ENCODE data around the gene CYTH3.

Gene CYTH3

DNA sequence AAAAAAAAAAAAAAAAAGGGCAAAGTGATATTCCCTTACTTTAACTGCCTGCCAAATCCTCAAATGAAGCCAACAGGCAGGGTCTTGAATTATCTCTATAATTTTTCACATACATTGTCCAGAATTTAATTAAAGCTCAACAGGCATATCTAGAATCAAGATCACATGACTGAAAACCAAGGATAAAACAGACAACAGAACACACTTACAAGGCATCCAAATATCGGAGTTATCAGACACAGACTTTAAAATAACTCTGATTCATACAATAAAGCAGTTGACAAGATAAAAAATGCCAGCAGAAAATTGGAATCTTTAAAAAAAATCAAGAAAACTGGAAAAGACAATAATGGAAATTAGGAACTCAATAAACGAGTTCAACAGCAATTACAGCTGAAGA is 10.7 kb downstream of the CYTH3 start:
- H3K4me3 ChIP-seq (replicated peaks; ENCODE audit: insufficient read depth, low read length): no peak overlapping the region
- no peaks in the 10 kb centered on the region for H3K27me3 ChIP-seq (ENCODE audit: insufficient read depth, poor library complexity, severe bottlenecking)
- DNase-seq (ENCODE audit: low read depth in 1 of 2, low spot score in 1 of 2): no peak
- TF ChIP-seq SPI1 (IDR thresholded peaks at IDR 0.05; ENCODE audit: borderline replicate concordance, low read depth): no peak
- TF ChIP-seq GABPA (IDR thresholded peaks at IDR 0.05; ENCODE audit: low read depth): no peak
- TF ChIP-seq, protein P1, sequence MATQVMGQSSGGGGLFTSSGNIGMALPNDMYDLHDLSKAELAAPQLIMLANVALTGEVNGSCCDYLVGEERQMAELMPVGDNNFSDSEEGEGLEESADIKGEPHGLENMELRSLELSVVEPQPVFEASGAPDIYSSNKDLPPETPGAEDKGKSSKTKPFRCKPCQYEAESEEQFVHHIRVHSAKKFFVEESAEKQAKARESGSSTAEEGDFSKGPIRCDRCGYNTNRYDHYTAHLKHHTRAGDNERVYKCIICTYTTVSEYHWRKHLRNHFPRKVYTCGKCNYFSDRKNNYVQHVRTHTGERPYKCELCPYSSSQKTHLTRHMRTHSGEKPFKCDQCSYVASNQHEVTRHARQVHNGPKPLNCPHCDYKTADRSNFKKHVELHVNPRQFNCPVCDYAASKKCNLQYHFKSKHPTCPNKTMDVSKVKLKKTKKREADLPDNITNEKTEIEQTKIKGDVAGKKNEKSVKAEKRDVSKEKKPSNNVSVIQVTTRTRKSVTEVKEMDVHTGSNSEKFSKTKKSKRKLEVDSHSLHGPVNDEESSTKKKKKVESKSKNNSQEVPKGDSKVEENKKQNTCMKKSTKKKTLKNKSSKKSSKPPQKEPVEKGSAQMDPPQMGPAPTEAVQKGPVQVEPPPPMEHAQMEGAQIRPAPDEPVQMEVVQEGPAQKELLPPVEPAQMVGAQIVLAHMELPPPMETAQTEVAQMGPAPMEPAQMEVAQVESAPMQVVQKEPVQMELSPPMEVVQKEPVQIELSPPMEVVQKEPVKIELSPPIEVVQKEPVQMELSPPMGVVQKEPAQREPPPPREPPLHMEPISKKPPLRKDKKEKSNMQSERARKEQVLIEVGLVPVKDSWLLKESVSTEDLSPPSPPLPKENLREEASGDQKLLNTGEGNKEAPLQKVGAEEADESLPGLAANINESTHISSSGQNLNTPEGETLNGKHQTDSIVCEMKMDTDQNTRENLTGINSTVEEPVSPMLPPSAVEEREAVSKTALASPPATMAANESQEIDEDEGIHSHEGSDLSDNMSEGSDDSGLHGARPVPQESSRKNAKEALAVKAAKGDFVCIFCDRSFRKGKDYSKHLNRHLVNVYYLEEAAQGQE (IDR thresholded peaks at IDR 0.05; ENCODE audit: insufficient replicate concordance, low read depth): no peak
- no peak for TF ChIP-seq POLR2AphosphoS5 (IDR thresholded peaks at IDR 0.05; ENCODE audit: low read depth)
- TF ChIP-seq, protein P2, sequence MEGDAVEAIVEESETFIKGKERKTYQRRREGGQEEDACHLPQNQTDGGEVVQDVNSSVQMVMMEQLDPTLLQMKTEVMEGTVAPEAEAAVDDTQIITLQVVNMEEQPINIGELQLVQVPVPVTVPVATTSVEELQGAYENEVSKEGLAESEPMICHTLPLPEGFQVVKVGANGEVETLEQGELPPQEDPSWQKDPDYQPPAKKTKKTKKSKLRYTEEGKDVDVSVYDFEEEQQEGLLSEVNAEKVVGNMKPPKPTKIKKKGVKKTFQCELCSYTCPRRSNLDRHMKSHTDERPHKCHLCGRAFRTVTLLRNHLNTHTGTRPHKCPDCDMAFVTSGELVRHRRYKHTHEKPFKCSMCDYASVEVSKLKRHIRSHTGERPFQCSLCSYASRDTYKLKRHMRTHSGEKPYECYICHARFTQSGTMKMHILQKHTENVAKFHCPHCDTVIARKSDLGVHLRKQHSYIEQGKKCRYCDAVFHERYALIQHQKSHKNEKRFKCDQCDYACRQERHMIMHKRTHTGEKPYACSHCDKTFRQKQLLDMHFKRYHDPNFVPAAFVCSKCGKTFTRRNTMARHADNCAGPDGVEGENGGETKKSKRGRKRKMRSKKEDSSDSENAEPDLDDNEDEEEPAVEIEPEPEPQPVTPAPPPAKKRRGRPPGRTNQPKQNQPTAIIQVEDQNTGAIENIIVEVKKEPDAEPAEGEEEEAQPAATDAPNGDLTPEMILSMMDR (IDR thresholded peaks at IDR 0.05; ENCODE audit: insufficient read depth, low read length): no peak
- no peak overlapping the region for H3K27ac ChIP-seq (replicated peaks)

DNA sequence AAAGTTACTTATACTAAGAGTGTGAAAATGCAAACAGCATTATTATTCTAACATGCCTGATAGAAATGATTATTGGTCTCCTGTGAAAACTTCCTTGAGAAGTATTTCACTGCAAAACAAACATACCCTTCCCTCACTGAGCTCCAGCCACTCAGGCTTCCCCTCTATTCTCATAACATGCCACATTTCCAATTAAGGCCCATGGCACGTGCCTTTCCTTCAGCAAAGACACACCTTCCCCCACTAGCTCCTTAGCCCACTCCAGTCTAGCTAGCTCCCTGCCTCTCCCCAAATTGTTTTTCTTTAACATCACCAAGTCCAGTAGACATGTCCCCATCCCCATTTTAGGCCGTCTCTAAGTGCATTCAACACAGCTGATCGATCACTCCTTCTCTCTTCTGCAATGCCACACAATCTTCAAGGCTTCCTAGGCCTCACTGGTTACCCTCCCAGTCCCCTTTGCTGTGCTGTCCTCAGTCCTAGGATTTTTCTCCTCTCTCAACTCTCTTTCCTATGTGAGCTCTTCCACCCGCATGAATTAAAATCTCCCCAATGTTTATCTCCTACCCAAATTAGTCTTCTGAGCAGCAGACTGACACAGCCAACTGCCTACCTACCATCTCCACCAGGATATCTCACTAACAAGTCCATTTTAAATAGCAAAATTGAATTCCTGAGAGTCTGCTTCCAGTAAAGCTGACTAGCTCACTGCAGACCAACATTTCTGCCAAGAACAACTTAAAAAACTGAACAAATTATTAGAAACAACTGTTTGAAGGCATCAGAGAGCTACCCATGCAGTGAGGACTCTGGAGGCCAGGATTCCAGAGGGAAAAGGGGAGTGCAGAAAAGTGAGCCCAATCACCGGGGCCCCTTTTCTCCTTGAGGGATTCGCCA is 11.9 kb downstream of the CYTH3 start:
- no peak overlapping the region for H3K27ac ChIP-seq (replicated peaks)

DNA sequence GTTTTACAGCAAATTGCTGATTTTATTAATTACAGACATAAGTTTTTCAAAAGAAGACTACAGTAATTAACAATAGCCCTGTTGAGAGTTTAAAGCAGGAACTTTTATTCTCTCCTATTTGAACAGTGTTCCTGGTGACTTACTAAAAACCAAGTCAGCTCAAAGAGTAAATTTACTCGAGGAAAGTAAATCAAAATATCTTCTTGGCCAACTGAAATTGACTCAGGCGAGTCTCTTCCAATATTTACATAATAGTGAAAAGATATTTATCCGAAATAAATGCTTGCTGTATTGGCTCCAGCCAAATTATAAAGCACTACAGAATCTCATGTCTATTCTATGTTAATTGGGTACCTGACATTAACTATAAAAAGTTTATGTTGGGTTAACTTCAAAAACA is 13.2 kb downstream of the CYTH3 start:
- DNase-seq (ENCODE audit: low read depth in 1 of 2, low spot score in 1 of 2): no peak
- H3K4me3 ChIP-seq (replicated peaks; ENCODE audit: insufficient read depth, low read length): no peak overlapping the region
- no peaks in the 10 kb centered on the region for H3K27me3 ChIP-seq (ENCODE audit: insufficient read depth, poor library complexity, severe bottlenecking)
- H3K27ac ChIP-seq (replicated peaks): peak overlapping the region; percentile 32; the same call in 1 of the 2 replicates
- TF ChIP-seq, protein P2 (IDR thresholded peaks at IDR 0.05; ENCODE audit: insufficient read depth, low read length): no peak
- TF ChIP-seq SPI1 (IDR thresholded peaks at IDR 0.05; ENCODE audit: borderline replicate concordance, low read depth) (no peak), GABPA (IDR thresholded peaks at IDR 0.05; ENCODE audit: low read depth) (no peak), POLR2AphosphoS5 (IDR thresholded peaks at IDR 0.05; ENCODE audit: low read depth) (no peak)
- TF ChIP-seq, protein P1 (IDR thresholded peaks at IDR 0.05; ENCODE audit: insufficient replicate concordance, low read depth): no peak

More for the DNA sequence above, 11.9 kb downstream of the CYTH3 start:
- DNase-seq (ENCODE audit: low read depth in 1 of 2, low spot score in 1 of 2): no peak
- no peaks in the 10 kb centered on the region for H3K27me3 ChIP-seq (ENCODE audit: insufficient read depth, poor library complexity, severe bottlenecking)
- TF ChIP-seq, protein P2 (IDR thresholded peaks at IDR 0.05; ENCODE audit: insufficient read depth, low read length): no peak
- TF ChIP-seq, protein P1 (IDR thresholded peaks at IDR 0.05; ENCODE audit: insufficient replicate concordance, low read depth): no peak
- TF ChIP-seq SPI1 (IDR thresholded peaks at IDR 0.05; ENCODE audit: borderline replicate concordance, low read depth): no peak
- no peak for TF ChIP-seq GABPA (IDR thresholded peaks at IDR 0.05; ENCODE audit: low read depth)
- TF ChIP-seq POLR2AphosphoS5 (IDR thresholded peaks at IDR 0.05; ENCODE audit: low read depth): no peak
- H3K4me3 ChIP-seq (replicated peaks; ENCODE audit: insufficient read depth, low read length): no peak overlapping the region

Data from HL-60 (cell line).